ENCODE results near the gene SLC35G2.
"Not testable (repeated sequence)": the region's sequence is repeated elsewhere in the genome, so short reads cannot be mapped to it uniquely, and the experiment has no call there.

Gene SLC35G2

DNA sequence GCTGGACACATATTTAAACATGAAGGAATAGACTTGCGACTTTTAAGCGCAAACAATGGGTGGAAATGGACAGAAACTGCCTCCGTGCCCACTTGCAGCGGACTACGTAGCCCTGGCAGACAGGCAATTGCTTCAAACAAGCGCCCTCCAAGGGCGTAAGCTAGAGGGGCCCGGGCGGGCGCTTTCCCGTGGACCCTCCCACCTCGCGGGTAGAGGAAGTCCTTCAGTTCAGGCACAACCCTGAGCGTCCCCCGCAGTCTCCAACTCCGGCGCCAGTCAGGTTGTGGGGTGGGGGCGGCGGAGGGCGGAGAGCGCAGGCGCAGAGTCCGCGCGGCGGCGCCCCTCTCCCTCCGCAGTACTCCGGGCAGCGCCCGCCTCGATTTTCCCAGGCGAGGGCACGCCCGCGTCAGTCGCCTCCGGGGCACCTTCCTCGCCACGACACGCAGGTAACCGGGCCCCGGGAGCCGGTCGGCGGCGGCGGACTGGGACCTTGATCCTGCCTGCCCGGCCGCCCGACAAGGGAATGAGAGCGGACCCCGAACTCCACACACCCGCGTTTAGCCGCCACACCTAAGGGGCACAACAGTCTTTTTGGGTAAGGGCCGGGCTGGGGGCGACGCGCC, at the start of gene SLC35G2:
Gene SLC35G2, plus strand, starts transcription at position 358 of the 623 bp plus-strand sequence. CDS start 35,335 bp downstream, outside the sequence.
- peak; percentile 93 for DNase-seq

DNA sequence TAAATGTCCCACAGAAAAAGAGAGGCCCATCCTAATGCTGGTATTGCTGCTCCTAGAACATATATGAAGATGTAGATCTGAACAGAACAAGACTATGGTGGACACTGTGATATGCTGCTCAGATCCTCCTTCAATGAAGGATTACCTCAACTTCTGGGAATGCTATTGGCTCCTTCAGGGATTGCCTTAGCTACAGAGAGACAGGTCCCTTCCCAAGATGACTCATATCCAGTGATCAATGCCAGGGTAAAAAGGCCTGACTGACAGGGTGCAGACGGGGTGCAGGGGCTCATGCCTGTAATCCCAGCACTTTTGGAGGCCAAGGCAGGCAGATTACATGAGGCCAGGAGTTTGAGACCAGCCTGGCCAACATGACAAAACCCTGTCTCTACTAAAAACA, 46.2 kb upstream of the SLC35G2 start:
- DNase-seq: no peak

DNA sequence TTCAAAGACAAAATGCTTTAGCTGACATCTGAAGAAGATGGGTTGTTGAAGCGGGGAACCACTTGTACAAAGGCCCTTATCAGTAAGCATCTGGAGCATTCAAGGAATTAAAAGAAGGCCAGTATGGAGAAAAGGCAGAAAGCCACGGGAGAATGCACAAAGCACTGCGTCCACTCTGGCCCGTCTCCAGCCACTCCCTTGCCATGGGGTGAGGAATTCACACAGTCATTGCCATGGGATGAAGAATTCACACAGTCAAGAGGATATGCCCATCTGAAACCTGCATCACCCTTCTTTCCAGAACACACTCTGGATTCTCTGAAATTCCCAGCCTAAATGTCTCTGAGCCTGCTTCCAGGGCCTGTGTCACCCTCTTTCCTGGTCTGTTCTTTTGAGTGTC, 40.1 kb upstream of the SLC35G2 start:
- DNase-seq: no peak

DNA sequence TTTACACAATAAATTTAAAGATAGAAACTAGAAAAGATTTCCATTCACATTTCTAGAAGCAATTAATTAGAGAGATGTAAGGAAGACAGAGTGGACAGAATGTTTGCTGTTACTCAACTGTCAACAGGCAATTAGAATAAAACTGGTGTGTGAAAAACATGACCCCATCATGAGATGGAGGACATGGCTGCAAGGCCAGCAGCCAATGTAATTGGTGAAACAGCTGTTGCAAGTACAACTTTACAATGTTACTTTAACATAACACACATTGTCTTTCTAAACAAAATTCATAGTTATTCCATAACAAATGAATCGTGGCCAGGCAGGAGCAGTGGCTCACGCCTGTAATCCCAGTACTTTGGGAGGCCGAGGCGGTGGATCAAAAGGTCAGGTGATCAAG, 38.2 kb upstream of the SLC35G2 start:
- no peak for DNase-seq

DNA sequence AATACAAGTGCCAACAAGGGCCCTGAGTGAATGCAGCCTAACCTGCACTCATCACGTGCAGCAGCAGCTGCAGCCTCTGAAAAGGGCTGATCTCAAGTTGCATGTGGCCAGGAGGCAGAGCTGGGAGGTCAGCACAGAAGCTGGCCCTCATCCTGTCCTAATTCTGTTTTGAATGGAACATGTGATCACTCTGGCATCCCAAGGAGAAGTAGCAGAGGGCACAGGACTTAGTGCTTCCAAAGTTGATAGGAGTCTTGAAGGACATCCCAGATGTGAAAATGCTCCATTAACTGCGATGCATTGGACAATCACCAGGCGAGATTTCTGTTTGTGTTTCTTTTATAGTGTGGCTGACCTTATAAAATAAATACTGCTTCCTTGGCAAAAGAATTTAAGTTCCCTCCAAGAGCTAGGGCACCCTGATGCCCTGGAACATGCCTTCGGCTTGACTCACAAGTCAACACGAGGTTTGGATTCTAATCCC, 35.2 kb upstream of the SLC35G2 start:
- DNase-seq: peak; percentile 3

DNA sequence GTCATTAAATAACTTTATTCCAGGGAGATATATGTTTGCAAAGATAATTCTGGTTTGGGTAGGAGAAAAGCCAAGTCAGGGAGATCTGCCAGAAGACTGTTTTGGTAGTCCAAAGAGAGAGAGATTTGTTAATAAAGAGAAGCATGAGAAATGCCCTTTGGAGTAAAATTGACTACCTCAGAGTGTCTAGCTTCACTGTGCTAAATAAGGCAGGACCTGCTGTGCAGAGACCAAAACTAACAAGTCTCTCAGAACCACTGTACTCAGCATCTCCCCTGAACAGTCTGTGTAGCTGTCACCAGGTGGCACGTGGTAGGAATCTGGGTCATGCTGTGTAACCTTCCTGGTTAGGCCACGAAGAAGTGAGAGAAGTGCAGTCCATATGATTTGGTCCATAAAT, 31.6 kb upstream of the SLC35G2 start:
- DNase-seq: peak; percentile 71

DNA sequence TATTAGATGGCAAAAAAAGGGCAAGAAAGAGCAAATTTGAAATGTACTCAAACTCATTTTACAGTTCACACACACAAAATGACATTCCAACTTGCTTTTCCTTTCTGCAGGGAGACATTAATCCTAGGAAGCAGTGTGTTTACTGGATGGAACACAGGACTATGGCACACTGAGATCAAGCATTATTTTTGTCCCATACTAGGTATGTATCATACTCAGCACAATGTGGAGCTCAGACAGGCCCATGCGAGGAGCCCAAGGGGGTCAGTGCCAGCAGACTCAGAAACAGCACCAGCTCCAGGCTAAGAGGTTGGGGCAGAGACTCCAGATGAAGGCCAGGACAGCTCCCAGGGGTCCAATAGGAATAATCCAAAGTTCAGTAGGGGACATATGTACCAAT, 30.8 kb upstream of the SLC35G2 start:
- DNase-seq: no peak

DNA sequence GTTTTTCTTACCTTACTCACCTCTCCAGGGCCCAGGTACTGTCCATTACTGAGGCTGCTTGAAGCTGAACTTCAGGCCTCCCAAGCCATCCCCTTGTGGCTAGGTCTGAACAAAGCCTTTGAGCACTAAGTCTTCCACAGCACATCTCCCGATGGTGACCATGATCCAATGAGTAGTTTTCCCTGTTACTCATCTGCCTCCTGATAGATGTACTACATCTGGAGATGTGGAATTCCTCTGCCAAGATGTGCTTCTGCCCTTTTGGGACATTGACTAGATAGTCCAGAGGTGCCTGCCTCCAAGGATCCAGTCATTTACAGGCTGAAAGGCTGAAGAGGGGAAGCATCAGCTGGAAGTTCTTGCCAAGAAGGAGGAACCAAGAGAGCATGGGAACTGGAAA, 28.9 kb upstream of the SLC35G2 start:
- DNase-seq: no peak

DNA sequence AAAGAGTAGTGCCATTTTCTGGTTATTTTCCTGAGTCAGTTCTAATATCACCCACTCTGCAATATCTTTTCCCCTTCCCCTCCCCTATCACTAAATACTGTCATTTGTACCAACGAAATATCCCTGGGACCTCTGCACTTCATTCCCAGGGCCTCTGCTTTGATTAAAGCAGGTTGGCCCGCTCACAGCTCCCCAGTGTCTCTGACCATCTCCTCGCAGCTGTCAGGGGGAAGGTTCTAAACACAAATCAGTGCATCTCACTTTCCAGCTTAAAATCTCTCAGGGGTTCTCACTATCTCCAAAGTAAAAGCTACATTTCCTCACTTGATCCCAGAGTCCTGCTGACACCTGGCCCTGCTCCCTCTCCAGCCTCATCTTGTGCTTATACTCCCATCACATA, 28.1 kb upstream of the SLC35G2 start:
- DNase-seq: no peak

DNA sequence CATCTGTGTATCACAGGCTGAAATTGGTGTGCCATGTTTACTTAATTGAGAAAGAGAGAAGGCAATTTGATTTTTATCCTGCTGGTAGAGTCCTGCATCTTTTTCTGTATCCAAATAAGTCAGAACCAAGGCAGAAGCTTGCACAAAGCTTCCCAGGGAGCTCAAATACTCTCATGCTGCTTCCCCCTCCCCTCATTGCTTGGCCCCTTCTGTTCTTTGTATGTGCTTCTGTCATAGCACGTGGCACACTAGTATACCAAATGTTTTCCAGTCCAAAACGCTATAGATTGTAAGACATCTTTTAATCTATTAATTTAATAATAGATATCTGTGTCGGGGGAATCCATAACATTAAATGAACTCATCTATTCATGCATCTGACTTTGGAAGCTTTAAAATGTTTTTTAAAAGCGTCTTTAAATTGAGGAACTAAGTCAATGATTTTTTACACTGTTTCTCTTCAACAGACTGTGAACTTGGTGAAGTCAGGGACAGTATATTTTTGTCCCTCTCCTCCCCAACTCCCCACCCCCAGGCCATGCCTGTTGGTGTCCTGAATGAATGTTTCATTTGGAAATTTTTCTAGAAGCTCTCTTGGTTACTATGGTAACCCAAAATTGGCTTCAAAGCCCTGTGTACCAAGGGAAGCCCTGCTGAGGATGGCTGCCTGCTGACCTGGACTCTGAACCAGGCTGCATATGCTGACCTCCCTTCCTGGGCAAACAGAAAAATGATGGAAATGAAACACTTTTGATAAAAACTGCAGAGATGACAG, 26.2 kb upstream of the SLC35G2 start:
- peak; percentile 45 for DNase-seq

DNA sequence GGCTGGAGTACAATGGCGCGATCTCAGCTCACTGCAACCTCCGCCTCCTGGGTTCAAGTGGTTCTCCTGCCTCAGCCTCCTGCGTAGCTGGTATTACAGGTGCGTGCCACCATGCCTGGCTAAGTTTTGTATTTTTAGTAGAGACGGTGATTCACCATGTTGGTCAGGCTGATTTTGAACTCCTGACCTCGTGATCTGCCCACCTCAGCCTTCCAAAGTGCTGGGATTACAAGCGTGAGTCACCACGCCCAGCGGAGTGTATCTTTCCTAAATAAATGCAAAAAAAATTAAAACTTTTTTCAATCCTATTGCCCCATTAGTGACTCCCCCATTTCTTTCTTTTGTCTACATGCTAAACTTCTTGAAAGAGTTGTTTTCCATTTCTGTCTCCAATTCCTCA, 17.8 kb upstream of the SLC35G2 start:
- DNase-seq: not testable (repeated sequence)

DNA sequence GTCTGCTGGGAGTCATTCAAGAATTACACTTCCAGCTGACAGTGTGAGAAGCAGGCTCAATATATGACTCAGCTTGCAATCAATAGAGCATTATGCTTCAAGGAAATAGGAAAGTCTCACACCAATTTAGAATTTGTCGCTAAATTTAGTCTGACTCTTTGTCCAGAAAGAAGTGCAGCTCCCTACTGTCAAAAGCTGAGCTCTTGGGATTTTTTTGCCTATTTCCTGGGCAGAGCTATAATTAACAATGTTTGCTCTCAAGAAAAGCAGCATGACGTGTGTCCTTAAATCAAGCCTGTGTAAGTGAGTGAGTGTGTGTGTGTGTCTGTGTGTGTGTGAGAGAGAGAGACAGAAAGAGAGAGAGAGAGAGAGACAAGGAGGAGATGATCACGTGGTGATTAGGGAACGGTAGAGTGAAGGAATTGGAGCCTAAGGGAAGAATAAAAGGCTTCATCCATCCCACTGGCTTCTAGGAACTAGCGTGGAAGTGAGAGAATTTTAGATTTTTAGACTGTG, 16.4 kb upstream of the SLC35G2 start:
- DNase-seq: peak; percentile 96

DNA sequence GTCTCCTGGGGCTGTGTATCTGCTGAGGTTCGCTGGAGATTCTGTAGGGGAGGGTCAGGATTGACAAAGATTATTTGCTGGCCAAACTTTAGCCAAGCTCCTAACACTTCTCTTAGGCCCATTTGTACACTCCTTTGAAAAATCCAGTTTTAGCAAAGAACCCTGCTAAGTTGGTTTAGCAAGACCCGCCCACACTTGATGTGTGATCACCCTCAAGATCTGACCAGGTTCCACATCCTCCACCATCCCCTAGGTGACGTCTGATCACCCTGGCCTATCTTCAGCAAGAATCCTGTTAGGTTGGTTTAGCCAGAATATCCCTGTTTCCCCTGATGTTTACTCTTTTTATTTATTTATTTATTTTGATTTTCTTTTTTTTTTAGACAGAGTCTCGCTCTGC, 14.8 kb upstream of the SLC35G2 start:
- no peak for DNase-seq

DNA sequence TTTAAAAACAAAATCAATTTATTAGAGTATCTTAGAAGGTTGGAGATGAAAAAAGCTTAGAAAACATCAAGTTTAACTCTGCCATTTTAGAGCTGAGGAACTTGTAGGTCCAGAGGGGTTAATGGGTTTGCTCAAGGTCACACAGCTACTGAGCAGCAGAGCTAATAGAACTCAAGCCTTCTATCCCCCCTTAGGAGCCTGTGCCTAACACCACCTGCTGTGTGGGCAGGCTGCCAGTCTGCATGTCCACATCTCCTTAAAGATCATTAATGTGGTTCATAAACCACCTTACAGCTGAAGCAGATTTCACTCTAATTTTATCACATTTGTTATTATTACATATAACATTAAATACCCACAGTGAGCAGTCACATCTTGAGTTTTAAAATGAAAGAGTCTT, 14.1 kb upstream of the SLC35G2 start:
- DNase-seq: peak; percentile 75

DNA sequence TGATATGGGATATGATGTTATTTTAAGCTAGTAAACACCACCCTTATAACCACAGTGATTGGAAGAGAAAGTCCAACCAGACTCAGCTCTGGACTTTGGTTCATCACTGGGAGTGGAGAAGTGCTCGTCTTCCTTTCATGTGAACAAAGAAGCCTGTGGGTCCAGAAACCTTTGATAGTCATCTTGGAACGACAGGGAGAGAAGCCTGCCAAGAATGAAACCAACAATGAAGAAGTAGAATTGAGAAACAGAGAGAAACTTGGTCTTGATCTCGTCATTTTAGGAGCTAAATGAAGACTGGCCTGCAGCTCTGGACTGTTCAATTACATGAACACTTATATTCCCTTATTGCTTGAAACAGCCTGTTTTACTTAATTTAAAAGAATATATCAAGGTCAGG, 13.1 kb upstream of the SLC35G2 start:
- no peak for DNase-seq

DNA sequence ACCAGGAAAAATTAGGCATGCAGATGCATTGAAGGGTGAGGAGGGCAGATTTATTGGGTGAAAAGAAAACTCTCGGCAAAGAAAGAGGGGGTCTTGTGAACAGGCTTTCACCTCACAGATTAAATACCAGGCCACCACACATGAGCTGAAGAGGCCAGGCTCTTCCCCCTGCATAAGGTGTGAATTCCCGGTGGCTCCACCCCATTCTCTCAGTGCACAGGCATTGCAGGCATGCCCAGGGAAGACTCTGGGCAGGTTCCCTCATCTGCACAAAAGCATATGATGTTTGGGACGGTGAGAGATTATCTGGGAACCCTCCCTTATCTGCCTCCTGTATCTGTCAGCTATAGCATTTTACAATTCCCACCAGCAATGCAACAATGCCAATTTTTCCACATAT, 7.2 kb upstream of the SLC35G2 start:
- DNase-seq: no peak

DNA sequence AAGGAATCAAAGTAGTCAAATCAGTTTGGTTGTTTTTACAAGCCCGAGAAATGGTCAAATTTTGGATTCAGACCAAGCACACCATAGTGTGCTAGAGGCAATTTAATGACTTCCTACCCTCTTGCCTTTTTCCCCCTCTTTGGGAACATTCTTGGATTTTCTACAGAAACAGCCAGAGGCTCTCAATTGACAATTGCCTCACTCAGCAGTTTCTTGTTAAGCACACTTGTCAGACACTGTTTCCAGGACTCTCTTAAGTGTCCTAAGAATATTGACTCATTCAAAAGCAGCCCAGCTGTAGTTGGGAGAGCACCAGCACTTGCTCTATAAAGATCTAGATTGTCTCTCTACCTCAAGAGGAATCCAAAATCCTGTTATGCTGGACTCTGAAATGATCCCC, 1.5 kb upstream of the SLC35G2 start:
- DNase-seq: peak; percentile 5

DNA sequence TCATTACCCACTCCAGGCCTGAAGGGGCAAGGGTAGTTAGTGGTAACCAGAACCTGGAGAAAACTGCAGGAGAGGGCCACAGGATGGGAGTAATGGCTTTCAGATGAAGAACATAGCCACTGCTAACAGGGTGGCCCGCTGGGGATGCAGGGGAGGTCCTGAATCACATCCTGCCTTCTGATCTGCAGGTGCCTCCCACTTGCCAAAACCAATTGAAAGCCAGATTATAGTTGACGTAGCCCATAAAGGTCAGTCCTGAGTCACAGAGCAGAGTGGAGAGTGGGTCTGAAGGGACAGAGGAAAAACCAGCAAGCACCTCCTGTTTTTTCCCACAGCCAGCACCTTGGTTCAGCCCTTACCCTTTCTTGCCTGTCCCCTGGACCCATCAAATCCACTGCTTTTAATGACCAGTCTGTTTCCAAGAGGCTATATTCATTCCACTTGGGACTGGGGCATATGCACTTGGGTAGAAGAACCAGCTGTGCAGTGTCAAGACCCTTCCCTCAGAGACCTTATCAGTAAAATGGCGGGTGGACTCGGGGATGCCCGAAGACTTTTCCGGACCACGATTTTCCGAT, 646 bp upstream of the SLC35G2 start:
- DNase-seq: peak; percentile 81

DNA sequence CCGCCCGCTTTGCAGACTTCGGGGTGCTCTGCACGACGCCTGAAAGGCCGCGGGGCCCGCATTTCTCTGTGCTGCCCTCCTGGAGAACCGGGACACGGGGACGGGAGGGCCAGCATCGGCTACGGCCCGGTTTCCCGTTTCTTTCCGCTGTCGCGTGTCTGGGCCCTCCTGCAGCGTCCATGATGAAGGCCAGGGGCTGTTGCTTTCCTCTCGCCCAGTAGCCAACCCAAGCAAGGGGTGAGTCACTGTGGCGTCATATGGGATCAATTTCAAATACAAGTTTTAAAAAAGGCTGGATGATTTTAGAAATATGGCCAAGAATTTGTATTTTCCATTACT, 435 bp downstream of the SLC35G2 start:
- DNase-seq: peak; percentile 79

DNA sequence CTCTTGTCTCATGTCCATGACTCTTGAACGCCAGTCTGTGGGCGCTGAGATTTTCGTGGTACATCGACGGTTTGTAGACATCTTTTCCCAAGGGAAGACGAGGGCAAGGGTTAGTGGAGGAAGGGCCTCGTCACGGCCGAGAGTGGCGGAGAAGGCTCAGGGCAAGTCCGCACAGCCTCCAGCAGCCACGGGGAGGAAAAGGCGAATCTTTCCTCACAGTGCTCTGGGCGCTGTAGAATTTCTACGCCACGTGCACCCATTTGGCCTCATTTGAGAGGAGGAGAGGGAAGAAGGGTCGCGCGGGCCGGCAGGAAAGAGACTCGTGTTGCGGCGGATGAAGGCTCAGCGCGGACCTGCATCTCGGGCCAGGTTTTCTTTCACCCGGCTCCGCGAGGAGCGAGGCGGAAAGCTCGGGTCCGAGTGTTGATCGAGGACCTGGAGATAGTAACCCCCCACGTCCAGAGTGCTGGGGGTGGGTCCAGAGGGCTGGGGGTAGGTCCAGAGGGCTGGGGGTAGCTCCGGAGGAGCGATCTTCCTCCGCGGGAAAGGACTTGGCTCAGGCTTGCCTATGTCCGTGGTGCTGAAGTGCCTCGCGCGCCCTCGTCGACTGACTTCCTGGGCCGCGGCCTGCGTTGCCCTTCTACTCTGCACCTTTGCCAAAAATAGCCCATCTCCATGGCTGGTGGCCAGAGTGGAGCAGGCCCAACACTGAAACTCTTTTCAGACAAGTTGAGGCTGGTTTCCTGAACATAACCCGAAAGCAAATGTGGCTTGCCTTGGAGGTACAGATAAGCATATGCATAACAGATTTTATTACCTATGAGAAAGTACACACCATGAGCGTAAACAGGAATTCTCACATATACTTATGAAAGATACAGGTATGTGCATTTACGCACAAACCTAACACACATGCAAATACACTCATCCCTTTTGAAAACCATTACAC, 1.1 kb downstream of the SLC35G2 start:
- peak; percentile 79 for DNase-seq

DNA sequence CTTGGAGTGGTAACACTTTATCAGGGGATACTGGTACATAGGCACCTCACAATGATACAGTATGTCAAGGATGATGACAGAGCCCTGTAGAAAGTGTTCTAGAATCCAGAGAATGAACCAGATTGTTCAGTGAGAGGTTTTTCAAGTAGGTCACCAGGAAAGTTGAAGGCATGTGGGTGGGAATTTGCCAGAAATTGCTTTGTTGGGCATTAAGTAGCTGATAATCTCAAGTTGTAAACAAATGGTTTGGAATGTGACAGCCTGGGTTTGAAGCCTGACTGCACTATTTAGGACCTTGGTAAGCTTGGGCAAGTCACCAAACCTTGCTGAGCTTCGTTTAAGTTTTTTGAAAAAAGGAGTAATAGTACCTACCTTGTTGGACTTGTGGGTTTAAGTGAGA, 12.5 kb downstream of the SLC35G2 start:
- no peak for DNase-seq

DNA sequence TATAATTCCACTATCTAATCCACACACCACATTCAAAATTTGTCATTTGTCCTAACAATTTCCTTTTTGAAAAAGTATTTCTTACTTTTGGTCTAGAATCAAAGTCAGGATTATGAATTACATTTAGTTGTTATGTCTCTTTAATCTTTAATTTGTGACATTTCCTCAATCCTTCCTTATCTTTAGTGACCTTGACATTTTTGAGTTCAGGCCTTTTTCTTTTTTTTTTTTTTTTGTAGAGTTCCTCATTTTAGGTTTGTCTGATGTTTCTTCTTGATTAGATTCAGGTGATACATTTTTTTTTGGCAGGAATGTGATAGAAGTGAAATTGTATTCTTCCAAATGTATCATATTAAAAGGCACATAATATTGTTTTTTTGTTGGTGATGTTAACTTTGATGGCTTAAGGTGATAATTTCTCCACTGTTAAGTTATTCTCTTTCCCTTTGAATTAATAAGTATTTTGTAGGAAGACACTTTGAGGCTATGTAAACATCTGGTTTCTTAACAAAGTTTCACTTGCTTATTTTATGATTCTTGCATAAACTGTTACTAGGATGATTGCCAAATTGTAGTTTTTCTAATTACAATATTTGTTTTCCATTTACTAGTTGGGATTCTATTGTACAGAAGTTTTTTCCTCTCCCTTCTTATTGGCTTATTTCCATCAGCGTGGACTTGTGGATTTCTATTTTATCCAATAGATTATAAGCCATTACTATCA, 16.3 kb downstream of the SLC35G2 start:
- DNase-seq: no peak
